GM12801 (cell line): Measurements from ENCODE around the gene FKBP11.

Source experiments
- TF ChIP-seq, protein P1 (sequence below): IDR thresholded peaks from one replicate; pipeline ENCODE4 v1.5.1; 2011; ENCODE audit warnings: control low read depth; ENCODE audit not compliant: insufficient read length; ENCODE audit errors: extremely low read depth

The FKBP11 gene

DNA sequence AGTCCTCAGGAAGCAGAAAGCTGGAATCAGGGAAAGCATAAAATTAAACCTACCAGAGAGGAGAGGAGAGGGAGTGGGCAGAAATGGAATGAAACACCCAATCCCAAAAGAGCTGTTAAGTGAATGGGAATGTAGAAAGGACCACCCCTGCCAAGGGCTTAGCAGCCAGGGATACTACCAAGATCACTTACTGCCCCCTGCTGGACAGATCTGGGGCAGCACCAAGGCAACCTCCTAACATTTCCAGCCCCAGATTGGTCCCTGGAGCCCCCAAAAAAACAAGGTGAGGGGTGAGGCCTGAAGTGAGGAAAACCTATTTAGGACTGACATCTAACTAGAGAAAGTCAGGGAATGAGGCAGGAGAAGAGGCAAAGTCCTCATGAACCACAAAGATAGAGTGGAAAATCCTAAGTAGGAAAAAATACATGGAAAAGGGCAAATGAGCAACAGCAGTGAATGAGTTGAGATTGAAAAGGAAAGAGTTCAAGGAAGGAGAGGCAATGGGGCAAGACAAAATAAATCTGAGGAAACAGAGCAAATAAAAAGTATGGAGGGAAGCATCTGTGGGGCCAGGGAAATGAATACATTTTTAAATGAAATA, 11.2 kb upstream of the FKBP11 start:
- TF ChIP-seq, protein P1, sequence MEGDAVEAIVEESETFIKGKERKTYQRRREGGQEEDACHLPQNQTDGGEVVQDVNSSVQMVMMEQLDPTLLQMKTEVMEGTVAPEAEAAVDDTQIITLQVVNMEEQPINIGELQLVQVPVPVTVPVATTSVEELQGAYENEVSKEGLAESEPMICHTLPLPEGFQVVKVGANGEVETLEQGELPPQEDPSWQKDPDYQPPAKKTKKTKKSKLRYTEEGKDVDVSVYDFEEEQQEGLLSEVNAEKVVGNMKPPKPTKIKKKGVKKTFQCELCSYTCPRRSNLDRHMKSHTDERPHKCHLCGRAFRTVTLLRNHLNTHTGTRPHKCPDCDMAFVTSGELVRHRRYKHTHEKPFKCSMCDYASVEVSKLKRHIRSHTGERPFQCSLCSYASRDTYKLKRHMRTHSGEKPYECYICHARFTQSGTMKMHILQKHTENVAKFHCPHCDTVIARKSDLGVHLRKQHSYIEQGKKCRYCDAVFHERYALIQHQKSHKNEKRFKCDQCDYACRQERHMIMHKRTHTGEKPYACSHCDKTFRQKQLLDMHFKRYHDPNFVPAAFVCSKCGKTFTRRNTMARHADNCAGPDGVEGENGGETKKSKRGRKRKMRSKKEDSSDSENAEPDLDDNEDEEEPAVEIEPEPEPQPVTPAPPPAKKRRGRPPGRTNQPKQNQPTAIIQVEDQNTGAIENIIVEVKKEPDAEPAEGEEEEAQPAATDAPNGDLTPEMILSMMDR: peak; percentile 43

- TF ChIP-seq, protein P1: no peak
Measured at GRCh38 chr12:48934312-48934706, 9.0 kb upstream of the FKBP11 start.

DNA sequence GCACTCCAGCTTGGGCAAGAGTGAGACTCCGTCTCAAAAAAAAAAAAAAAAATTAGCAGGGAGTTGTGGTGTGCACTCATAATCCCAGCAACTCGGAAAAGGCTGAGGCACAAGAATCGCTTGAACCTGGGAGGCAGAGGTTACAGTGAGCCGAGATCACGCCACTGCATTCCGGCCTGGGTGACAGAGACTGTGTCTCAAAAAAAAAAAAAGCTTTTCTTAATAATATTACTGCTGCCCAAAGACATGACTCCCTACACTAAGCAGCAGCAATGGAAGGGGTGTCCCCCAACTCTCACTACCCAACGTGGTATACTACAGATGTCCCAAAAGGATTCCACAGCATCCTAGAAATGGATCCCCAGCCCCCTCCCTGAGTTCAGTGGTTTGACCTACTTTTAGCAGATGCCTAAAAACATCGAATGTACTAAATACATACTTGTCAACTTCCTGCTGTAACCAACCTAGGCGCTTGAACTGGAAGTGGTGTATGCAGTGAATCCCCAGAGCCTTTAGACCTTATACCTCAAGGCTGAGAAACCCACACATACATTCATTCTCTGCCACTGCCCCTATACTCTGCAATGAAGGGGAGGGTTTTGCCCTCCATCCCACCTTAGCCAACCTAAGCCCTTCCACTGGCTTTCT, 8.5 kb upstream of the FKBP11 start:
- TF ChIP-seq, protein P1: no peak

DNA sequence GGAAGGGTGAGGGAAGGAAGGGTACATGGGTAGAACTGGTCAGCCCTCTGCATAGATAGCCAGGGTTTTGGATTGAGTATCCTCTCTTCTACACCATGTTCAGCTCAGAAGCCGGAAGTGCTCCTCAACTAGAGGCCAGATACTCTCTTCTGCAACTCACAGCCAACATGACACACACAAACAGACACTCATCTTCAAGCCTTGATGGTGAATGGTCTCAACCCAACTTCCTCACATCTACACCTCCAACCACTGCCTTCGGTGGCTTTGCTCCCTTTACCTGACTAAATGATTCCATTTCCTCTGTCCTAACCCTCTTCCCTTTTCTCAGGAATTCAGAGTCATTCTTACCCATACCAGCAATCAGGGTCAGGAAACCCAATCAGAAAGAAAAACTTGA, 7.6 kb upstream of the FKBP11 start:
- TF ChIP-seq, protein P1: no peak

DNA sequence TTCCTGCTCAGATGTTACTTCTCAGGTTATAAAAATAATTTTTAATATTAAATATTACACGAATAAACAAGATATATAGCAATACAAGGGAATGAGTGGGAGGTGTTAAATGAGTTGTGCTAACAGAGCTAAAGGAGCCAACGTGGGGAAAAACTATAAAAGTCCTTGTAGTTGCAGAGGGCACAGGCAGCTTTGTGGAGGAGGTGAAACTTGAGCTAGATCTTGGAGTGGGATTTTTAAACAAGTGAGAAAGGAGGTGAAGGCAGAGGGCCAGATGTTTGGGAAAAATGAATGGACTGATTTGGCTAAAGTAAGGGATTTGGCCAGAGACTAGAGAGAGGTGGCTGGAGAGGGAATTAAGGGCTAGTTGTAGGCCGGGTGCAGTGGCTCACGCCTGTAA, 5.2 kb upstream of the FKBP11 start:
- TF ChIP-seq, protein P1: no peak

GRCh38 chr12:48929551-48929950, 4.3 kb upstream of the FKBP11 start:
- TF ChIP-seq, protein P1: no peak

DNA sequence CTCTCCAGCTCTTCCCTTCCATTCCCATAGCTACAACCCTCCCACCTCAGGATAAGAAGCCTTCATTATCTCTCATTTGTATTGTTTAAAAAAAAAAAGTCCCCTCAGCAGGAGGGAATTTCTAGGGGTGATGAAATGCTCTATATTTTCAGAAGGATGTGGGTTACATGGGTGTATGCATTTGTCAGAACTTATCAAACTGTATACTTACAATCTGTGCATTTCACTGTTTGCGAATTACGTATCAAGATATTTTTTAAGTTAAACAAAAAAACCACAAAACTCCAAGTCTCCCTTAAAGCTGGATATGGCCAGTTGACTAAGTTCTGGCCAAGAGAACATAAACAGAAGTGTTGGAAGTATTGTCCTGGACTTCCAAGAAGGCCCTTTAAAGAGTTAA, 2.0 kb upstream of the FKBP11 start:
- TF ChIP-seq, protein P1: no peak
